Measurements from ENCODE around the gene ARHGAP26. TPM values are rescaled to one million over a fixed set of nuclear protein-coding genes. Genes with fewer than 3 reads are reported as not detected.
"Not testable (repeated sequence)": the region's sequence is repeated elsewhere in the genome, so short reads cannot be mapped to it uniquely, and the experiment has no call there.

The ARHGAP26 gene
- total RNA-seq, 1 experiment from 2014 or later: 79.8 TPM

- H3K4me1 ChIP-seq: no peaks in the 10 kb centered on the region
- POLR2A ChIA-PET: no interaction called here
- H3K9me3 Mint-ChIP-seq (ENCODE audit: unreplicated experiment): no peaks in the 10 kb centered on the region
- H3K4me3 ChIP-seq (ENCODE audit: low read depth, low read length): no peak overlapping the region
- no peaks in the 10 kb centered on the region; the same call in 1 of the 2 replicates for H3K9me3 ChIP-seq
- peaks cover 29% of the 10 kb centered on the region for H3K36me3 Mint-ChIP-seq (ENCODE audit: insufficient read depth, unreplicated experiment)
- intact Hi-C loops (cut with micrococcal nuclease; ENCODE audit: unreplicated experiment): no loop called here
- no peak for TF ChIP-seq CTCF (IDR thresholded peaks at IDR 0.05; ENCODE audit: insufficient read depth in 1 of 2, low read depth in 1 of 2, low read length in 1 of 2, severe bottlenecking in 1 of 2, unreplicated experiment in 1 of 2)
- no peaks in the 10 kb centered on the region for H3K27me3 Mint-ChIP-seq (ENCODE audit: insufficient read depth, unreplicated experiment)
- H3K36me3 ChIP-seq (ENCODE audit: control insufficient read depth, insufficient read depth, low read length): no peaks in the 10 kb centered on the region
- no peak for DNase-seq
- peaks cover 4% of the 10 kb centered on the region for H3K4me1 Mint-ChIP-seq (ENCODE audit: low read depth, unreplicated experiment)
- CTCF ChIA-PET: interaction anchor here (0.8 kb wide), 1 partner anchor 25 kb away, joined by 3 read pairs; no protein-coding TSS in a partner anchor
- no peak overlapping the region for H3K27ac Mint-ChIP-seq (ENCODE audit: unreplicated experiment)
- no TSS peak for BruUV-seq (replicated peaks)
- no peaks in the 10 kb centered on the region for H3K27me3 ChIP-seq (replicated peaks; ENCODE audit: control insufficient read depth, insufficient read depth, low read length)
- no peak overlapping the region for H3K4me3 Mint-ChIP-seq (ENCODE audit: unreplicated experiment)
These were observed 323.4 kb downstream of the ARHGAP26 start for GRCh38 chr5:143093452-143094086.

- Histone ChIP-seq H3K27me3 (replicated peaks; ENCODE audit: control insufficient read depth, insufficient read depth, low read length) (no peaks in the 10 kb centered on the region), H3K9me3 (no peaks in the 10 kb centered on the region; the same call in 1 of the 2 replicates), H3K36me3 (ENCODE audit: control insufficient read depth, insufficient read depth, low read length) (no peaks in the 10 kb centered on the region), H3K4me3 (ENCODE audit: low read depth, low read length) (no peak overlapping the region), H3K4me1 (no peaks in the 10 kb centered on the region)
- H3K36me3 Mint-ChIP-seq (ENCODE audit: insufficient read depth, unreplicated experiment): peaks cover 24% of the 10 kb centered on the region
- ChIA-PET POLR2A (no interaction called here), CTCF (interaction anchor here (0.8 kb wide), 1 partner anchor 24 kb away, joined by 3 read pairs; no protein-coding TSS in a partner anchor)
- no peaks in the 10 kb centered on the region for H3K9me3 Mint-ChIP-seq (ENCODE audit: unreplicated experiment)
- no peak for DNase-seq
- H3K27me3 Mint-ChIP-seq (ENCODE audit: insufficient read depth, unreplicated experiment): no peaks in the 10 kb centered on the region
- BruUV-seq (replicated peaks): no TSS peak
- H3K4me1 Mint-ChIP-seq (ENCODE audit: low read depth, unreplicated experiment): no peaks in the 10 kb centered on the region
- intact Hi-C loops (cut with micrococcal nuclease; ENCODE audit: unreplicated experiment): no loop called here
- no peak for TF ChIP-seq CTCF (IDR thresholded peaks at IDR 0.05; ENCODE audit: insufficient read depth in 1 of 2, low read depth in 1 of 2, low read length in 1 of 2, severe bottlenecking in 1 of 2, unreplicated experiment in 1 of 2)
- H3K4me3 Mint-ChIP-seq (ENCODE audit: unreplicated experiment): no peak overlapping the region
- H3K27ac Mint-ChIP-seq (ENCODE audit: unreplicated experiment): no peak overlapping the region
These were observed 323.9 kb downstream of the ARHGAP26 start for GRCh38 chr5:143094087-143094521.

DNA sequence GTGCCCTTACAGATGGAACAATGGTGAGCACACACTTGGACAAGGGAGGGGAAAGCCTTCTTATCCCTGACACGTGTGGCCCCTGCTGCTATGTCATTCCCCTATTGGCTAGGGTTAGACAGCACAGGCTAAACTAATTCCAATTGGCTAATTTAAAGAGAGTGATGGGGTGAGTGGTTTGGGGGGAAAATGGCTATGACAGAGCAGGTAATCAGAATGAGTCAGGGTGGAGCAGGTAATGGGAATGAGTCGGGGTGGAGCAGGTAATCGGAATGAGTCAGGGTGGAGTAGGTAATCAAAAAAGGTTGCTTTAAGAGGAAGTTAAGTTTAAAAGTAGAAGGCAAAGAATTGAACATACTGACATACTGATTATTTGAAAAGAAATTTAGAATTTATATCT is 324.4 kb downstream of the ARHGAP26 start:
- H3K9me3 ChIP-seq; intact Hi-C loops (cut with micrococcal nuclease; ENCODE audit: unreplicated experiment); H3K27ac Mint-ChIP-seq (ENCODE audit: unreplicated experiment); DNase-seq; H3K4me1 Mint-ChIP-seq (ENCODE audit: low read depth, unreplicated experiment); H3K9me3 Mint-ChIP-seq (ENCODE audit: unreplicated experiment); H3K27me3 ChIP-seq (replicated peaks; ENCODE audit: control insufficient read depth, insufficient read depth, low read length); BruUV-seq (replicated peaks); H3K4me3 ChIP-seq (ENCODE audit: low read depth, low read length); H3K36me3 ChIP-seq (ENCODE audit: control insufficient read depth, insufficient read depth, low read length); H3K4me1 ChIP-seq; POLR2A ChIA-PET; H3K27me3 Mint-ChIP-seq (ENCODE audit: insufficient read depth, unreplicated experiment); H3K4me3 Mint-ChIP-seq (ENCODE audit: unreplicated experiment): not testable (repeated sequence)
- CTCF ChIA-PET: interaction anchor here (0.8 kb wide), 1 partner anchor 24 kb away, joined by 3 read pairs; no protein-coding TSS in a partner anchor
- H3K36me3 Mint-ChIP-seq (ENCODE audit: insufficient read depth, unreplicated experiment): peaks cover 21% of the 10 kb centered on the region
